HepG2 (cell line): Measurements from ENCODE around the gene MYO1B. TPM values are rescaled to one million over a fixed set of nuclear protein-coding genes. Genes with fewer than 3 reads are reported as not detected.

Experiments
- ARID3A ChIP-seq: IDR thresholded peaks from 2 replicates; pipeline ENCODE4 v1.6.1; 2012; ENCODE audit warnings: low read depth, low read length, improper control_type of control experiment
- CHD4 ChIP-seq: fragments of 200-600 bp; sonication (generic); IDR thresholded peaks from 2 replicates; pipeline ENCODE4 v1.7.0; 2017; ENCODE audit warnings: mild to moderate bottlenecking, low read length, borderline replicate concordance
- KAT7 ChIP-seq: IDR thresholded peaks from 2 replicates; pipeline ENCODE4 v1.6.1; 2018; ENCODE audit warnings: borderline replicate concordance, missing compliant biosample characterization
- KDM5B ChIP-seq: sonication (generic); formaldehyde crosslinking; IDR thresholded peaks from 2 replicates; pipeline ENCODE4 v1.4.0; 2020; ENCODE audit warnings: missing genetic modification reagents, mild to moderate bottlenecking, borderline replicate concordance
- NONO ChIP-seq, 2 experiments: fragments of 450-650 bp in 1 of 2; sonication (generic) in 1 of 2; formaldehyde crosslinking in 1 of 2; IDR thresholded peaks in 1 of 2; conservative IDR thresholded peaks in 1 of 2; 2 replicates each; pipeline versions ENCODE4 v1.6.1 to v1.8.0; 2017 to 2022; ENCODE audit warnings: mild to moderate bottlenecking in 1 of 2, missing genetic modification reagents in 1 of 2, moderate library complexity in 1 of 2
- TARDBP ChIP-seq: sonication (generic); formaldehyde crosslinking; IDR thresholded peaks from 2 replicates; pipeline ENCODE4 v1.8.0; 2022; ENCODE audit warnings: mild to moderate bottlenecking, missing genetic modification reagents
- TBP ChIP-seq: sonication (generic); formaldehyde crosslinking; IDR thresholded peaks from 2 replicates; pipeline ENCODE4 v1.5.0; 2020; ENCODE audit warnings: missing genetic modification reagents
- TCF12 ChIP-seq, 2 experiments: fragments of 450-650 bp in 1 of 2; sonication (generic) in 1 of 2; formaldehyde crosslinking in 1 of 2; IDR thresholded peaks; 2 replicates each; pipeline versions ENCODE4 v1.6.1 to v1.8.0; 2017 to 2022; ENCODE audit warnings: antibody characterized with exemption in 1 of 2, mild to moderate bottlenecking in 1 of 2, missing genetic modification reagents in 1 of 2, moderate library complexity in 1 of 2
- ZNF142 ChIP-seq: sonication (generic); formaldehyde crosslinking; IDR thresholded peaks from 2 replicates; pipeline ENCODE4 v1.4.0; 2020; ENCODE audit warnings: missing genetic modification reagents
- ZNF329 ChIP-seq: sonication (generic); formaldehyde crosslinking; IDR thresholded peaks from 2 replicates; pipeline ENCODE4 v1.9.0; 2021; ENCODE audit warnings: low read depth, mild to moderate bottlenecking, missing genetic modification reagents
- ZNF552 ChIP-seq: sonication (generic); formaldehyde crosslinking; IDR thresholded peaks from 2 replicates; pipeline ENCODE4 v1.9.0; 2022; ENCODE audit warnings: missing genetic modification reagents, mild to moderate bottlenecking, borderline replicate concordance
- ZNF891 ChIP-seq: sonication (generic); formaldehyde crosslinking; IDR thresholded peaks from 2 replicates; pipeline ENCODE4 v1.5.0; 2020; ENCODE audit warnings: mild to moderate bottlenecking, missing genetic modification reagents
- polyA plus RNA-seq, 8 experiments: library from polyadenylated mRNA; depleted of rRNA in 3 of 8; stranded (reverse) in 7 of 8; unstranded in 1 of 8; fragments of >200 nt; fragmentation: Illumina TruSeq in 4 of 8; extraction: Trizol in 4 of 8; gene quantifications; 2 replicates each; pipeline versions ENCODE4 v1.2.1 to v1.2.3, GENCODE V29; 2011 to 2016; ENCODE audit warnings: low read depth in 4 of 8, missing spikeins in 1 of 8, mixed read lengths in 1 of 8; ENCODE audit not compliant: insufficient read depth in 1 of 8
- total RNA-seq, 5 experiments: library from RNA; depleted of rRNA; stranded (reverse); fragments of >200 nt; fragmentation: Illumina TruSeq; extraction: Trizol; gene quantifications; 2 replicates each; pipeline ENCODE4 v1.2.3, GENCODE V29; 2016; ENCODE audit warnings: low read depth in 1 of 5
- TF ChIP-seq, protein P1 (sequence below): sonication (generic); formaldehyde crosslinking; IDR thresholded peaks from 2 replicates; pipeline ENCODE4 v1.5.0; 2020; ENCODE audit warnings: mild to moderate bottlenecking, missing genetic modification reagents, borderline replicate concordance
- TF ChIP-seq, protein P2 (sequence below): sonication (generic); formaldehyde crosslinking; IDR thresholded peaks from 2 replicates; pipeline ENCODE4 v1.8.1; 2023; ENCODE audit warnings: mild to moderate bottlenecking, missing genetic modification reagents
- TF ChIP-seq, protein P3 (sequence below): sonication (generic); formaldehyde crosslinking; IDR thresholded peaks from 2 replicates; pipeline ENCODE4 v1.5.0; 2020; ENCODE audit warnings: missing genetic modification reagents, mild to moderate bottlenecking, borderline replicate concordance

MYO1B gene
- total and polyA plus RNA-seq, 2 of the 13 experiments (the other 11 are each of a cell fraction or from before 2014, with no cell fraction given) = 36.9 to 89.8 TPM

DNA sequence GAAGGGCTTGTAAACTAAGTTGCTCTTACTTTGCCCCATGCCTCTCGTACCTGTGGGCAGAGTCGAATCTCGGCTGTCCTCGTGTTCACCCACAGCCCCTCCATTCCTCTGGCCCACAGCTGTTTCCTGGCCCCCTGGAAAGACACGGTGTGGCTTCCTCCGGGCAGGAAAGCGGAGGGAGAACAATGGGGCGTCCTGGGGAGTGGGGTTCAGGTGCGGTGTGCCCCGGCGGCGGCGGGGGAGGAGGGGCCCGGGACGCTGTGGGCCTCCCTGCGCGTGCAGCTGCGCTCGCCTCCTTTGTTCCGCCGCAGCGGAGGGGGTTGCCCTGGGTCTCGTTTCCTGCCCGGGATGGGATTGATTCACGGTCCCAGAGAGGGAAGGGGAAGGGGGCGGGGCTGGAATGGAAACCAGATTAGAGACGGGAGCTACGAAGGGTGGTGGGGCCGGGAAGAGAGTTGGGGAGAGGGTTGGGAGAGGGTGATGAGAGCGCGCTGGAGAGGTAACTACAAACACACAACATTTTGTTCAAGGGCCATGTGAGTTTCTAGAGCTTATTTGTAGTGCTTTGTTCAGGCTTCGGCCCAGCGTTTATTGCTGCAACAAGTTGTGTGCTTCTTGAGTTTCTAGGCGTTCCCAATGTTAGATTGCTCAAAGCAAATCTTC is 796 bp downstream of the MYO1B start (continued):
- TF ChIP-seq, protein P1, sequence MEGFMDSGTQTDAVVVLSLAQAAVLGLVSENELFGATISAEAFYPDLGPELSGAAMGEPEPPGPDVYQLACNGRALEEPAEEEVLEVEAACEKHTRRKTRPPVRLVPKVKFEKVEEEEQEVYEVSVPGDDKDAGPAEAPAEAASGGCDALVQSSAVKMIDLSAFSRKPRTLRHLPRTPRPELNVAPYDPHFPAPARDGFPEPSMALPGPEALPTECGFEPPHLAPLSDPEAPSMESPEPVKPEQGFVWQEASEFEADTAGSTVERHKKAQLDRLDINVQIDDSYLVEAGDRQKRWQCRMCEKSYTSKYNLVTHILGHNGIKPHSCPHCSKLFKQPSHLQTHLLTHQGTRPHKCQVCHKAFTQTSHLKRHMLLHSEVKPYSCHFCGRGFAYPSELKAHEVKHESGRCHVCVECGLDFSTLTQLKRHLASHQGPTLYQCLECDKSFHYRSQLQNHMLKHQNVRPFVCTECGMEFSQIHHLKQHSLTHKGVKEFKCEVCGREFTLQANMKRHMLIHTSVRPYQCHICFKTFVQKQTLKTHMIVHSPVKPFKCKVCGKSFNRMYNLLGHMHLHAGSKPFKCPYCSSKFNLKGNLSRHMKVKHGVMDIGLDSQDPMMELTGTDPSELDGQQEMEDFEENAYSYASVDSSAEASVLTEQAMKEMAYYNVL (CRISPR knock-in tag) = peak; percentile 55; the same call in 1 of the 2 replicates
- TF ChIP-seq TCF12 (IDR thresholded peaks at IDR 0.05) (no peak), TCF12 (CRISPR knock-in tag; IDR thresholded peaks at IDR 0.05) (peak; percentile 43; the same call in 1 of the 2 replicates), ZNF552 (no peak; the same call in 1 of the 2 replicates), TBP (CRISPR knock-in tag) (no peak), ZNF329 (CRISPR knock-in tag) (peak; percentile 100), KAT7 (CRISPR knock-in tag) (peak; percentile 41; the same call in 1 of the 2 replicates), NONO (IDR thresholded peaks at IDR 0.05) (no peak), NONO (CRISPR knock-in tag; conservative IDR thresholded peaks at IDR 0.05) (0 out of 2 replicates have a peak, but pooled peaks have one; percentile 67), ZNF891 (CRISPR knock-in tag) (0 out of 2 replicates have a peak, but pooled peaks have one; percentile 39), TARDBP (peak; percentile 83), ARID3A (peak; percentile 6; the same call in 1 of the 2 replicates), ZNF142 (CRISPR knock-in tag) (peak; percentile 28), KDM5B (CRISPR knock-in tag) (peak; percentile 5; the same call in 1 of the 2 replicates), CHD4 (no peak; the same call in 1 of the 2 replicates)
- TF ChIP-seq, protein P2, sequence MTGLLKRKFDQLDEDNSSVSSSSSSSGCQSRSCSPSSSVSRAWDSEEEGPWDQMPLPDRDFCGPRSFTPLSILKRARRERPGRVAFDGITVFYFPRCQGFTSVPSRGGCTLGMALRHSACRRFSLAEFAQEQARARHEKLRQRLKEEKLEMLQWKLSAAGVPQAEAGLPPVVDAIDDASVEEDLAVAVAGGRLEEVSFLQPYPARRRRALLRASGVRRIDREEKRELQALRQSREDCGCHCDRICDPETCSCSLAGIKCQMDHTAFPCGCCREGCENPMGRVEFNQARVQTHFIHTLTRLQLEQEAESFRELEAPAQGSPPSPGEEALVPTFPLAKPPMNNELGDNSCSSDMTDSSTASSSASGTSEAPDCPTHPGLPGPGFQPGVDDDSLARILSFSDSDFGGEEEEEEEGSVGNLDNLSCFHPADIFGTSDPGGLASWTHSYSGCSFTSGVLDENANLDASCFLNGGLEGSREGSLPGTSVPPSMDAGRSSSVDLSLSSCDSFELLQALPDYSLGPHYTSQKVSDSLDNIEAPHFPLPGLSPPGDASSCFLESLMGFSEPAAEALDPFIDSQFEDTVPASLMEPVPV (CRISPR knock-in tag) = peak; percentile 83
- TF ChIP-seq, protein P3, sequence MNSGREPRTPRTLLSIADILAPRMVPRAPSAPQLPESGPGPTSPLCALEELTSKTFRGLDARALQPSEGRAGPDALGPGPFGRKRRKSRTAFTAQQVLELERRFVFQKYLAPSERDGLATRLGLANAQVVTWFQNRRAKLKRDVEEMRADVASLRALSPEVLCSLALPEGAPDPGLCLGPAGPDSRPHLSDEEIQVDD (CRISPR knock-in tag) = no peak
